ENCODE data around the gene DOCK7.
"Not testable (repeated sequence)": the region's sequence is repeated elsewhere in the genome, so short reads cannot be mapped to it uniquely, and the experiment has no call there.

DOCK7 gene, protein sequence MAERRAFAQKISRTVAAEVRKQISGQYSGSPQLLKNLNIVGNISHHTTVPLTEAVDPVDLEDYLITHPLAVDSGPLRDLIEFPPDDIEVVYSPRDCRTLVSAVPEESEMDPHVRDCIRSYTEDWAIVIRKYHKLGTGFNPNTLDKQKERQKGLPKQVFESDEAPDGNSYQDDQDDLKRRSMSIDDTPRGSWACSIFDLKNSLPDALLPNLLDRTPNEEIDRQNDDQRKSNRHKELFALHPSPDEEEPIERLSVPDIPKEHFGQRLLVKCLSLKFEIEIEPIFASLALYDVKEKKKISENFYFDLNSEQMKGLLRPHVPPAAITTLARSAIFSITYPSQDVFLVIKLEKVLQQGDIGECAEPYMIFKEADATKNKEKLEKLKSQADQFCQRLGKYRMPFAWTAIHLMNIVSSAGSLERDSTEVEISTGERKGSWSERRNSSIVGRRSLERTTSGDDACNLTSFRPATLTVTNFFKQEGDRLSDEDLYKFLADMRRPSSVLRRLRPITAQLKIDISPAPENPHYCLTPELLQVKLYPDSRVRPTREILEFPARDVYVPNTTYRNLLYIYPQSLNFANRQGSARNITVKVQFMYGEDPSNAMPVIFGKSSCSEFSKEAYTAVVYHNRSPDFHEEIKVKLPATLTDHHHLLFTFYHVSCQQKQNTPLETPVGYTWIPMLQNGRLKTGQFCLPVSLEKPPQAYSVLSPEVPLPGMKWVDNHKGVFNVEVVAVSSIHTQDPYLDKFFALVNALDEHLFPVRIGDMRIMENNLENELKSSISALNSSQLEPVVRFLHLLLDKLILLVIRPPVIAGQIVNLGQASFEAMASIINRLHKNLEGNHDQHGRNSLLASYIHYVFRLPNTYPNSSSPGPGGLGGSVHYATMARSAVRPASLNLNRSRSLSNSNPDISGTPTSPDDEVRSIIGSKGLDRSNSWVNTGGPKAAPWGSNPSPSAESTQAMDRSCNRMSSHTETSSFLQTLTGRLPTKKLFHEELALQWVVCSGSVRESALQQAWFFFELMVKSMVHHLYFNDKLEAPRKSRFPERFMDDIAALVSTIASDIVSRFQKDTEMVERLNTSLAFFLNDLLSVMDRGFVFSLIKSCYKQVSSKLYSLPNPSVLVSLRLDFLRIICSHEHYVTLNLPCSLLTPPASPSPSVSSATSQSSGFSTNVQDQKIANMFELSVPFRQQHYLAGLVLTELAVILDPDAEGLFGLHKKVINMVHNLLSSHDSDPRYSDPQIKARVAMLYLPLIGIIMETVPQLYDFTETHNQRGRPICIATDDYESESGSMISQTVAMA (N-terminal part only)

DNA sequence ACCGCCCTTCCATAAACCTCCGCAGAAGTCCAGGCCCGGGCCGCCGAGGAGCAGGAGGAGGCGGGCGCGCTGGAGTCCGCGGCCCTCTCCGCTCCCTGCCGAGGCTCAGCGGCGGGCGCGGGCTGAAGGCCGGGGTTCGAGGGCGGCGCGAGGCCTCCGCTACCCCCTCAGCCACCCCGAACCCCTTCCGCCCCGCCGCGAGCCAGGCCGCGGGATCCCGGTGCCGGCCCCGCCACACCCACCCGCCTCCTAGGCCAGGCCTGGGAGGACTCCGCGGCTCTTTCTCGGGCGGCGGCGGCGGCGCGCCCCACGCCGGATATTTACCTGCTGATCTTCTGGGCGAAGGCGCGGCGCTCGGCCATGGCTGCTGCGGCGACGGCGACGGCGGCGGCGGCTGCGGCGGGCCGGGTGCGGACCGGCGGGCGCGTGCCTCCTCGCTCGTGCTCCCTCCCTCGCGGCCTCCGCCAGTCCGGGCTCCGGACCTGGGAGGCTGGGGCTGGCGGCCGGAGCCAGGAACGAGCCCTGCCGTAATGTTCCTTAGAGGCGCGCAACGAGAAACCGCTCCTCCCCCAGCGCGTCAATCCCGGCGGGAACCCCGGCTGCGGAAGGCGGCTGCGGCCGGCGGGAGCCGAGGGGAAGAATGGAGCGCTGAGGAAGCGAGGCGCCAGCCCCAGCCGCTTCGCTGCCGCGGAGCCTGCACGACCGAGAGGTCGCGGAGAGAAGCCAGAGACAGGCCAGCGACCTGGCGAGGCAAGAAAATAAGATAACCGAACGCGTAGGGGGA lies at the start of gene DOCK7:
TSS of gene DOCK7 (minus strand) at position 484 of the 784 bp plus-strand sequence. CDS start at position 362, 122 bp downstream.
- peak; percentile 41 to 86 for DNase-seq

DNA sequence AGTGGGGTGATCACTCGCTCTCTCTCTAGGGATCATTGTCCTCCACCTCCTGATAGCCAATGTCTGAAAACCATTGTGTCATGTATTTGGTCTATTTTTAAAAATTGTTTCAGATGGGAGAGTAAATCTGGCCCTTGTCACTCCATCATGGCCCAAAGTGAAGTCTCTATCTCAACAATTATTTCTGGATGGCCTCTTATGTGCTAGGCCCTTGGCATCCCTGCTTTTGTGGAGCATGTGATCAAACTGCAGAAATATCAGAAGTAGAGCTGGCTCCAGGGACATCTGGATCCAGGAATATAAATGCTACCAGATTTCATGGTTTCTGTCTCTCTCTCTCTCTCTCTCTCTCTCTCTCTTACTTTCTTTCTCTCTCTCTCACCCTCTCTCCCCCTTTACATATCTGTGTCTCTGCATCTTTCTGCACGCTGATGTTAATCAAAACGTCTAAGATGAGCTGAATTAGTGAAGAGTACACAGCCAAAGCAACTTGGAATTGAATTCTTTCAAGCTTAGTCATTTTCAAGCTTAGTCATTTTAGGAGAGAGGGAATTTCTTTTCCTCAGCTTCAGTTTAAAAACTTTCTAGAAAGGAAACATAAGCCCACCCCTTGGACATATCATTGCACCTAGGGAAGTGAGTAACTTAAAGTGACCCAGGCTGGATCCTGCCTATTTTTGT lies 47.4 kb upstream of the DOCK7 start:
- no peak for DNase-seq

DNA sequence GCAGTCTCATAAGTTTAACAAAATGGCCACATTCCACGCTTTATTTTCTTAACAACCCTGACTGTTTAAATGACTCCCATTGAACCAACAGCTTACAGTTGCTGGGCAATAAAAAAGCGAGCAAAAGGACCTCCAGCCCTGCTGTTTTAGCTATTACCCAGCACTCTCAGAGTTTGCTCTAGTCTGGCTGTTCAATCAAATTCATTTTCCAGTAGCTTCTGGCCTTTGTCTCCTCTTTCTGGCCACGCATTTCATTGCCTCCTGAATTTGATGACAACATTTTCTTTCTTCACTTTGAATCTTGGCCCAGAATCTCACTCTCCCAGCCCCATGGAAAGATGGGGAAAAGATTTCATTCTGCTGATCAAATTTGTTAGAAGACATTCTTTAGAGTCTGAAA lies 44.1 kb upstream of the DOCK7 start:
- DNase-seq: no peak

DNA sequence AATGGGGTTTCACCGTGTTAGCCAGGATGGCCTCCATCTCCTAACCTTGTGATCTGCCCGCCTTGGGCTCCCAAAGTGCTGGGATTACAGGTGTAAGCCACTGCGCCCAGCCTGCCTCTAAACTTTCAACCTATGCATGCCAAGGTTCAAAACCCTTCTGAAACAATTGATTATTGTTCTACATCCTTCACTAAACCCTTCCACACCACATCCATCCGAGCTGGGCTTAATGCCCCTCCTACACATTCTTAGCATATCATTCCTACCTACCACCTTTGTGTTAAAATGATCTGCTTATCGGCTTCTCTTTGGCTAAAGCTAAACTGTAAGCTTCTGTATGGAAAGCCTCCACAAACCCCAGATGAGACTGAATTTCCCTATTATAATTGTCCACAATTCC lies 40.8 kb upstream of the DOCK7 start:
- DNase-seq: no peak

DNA sequence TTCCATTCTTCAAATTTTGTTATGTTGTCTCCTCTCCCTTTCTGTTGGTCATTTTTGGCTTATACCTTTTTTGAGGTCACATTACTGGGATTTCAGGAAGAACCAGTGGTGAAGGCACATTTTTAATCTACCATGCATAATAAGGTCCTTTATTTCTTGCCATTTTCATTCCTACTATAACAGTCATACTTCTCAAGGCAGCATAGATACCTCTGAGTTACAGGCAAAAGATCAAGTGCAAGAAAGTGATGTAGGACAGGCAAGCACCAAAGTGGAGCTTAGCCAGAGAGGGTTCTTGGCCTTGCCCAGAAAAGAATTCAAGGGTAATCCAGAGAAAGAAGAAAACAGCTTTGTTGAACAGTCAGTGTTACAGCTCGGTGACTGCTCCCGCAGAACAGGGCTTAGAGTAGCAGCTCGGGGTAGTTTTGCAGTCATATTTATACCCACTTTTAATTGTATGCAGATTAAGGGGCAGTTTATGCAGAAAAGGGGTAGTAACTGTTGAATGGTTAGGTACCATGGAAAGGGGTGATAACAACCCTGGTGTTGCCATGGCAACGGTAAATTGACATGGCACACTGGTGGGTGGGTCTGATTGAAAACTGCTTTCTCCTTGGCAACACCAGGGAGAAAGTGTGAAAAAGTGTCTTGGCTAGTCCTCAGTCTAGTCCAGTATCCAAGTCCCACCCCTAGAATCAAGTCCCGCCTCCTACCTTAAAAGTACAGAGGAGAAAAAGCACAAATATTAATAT lies 39.6 kb upstream of the DOCK7 start:
- DNase-seq: no peak

DNA sequence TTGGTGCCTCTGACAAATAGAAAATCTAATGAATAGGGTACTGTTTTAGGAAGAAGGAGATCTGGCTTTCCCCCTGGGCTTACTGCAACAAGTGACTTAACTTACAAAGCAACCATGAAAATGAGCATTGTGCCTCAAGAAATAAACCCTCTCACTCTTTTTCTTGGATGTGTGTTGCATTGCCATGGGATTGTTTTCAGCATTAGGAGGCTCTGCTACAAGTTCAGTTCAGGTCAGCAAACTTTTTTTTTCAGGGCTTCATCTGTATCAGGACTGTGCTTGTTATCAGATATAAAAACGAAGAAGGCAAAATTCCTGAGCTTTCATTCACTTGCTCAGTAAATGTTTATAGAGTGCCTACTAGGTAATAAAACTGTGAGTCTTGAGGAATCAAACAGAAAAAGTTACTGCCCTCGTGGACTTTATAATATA lies 37.8 kb upstream of the DOCK7 start:
- DNase-seq: no peak

DNA sequence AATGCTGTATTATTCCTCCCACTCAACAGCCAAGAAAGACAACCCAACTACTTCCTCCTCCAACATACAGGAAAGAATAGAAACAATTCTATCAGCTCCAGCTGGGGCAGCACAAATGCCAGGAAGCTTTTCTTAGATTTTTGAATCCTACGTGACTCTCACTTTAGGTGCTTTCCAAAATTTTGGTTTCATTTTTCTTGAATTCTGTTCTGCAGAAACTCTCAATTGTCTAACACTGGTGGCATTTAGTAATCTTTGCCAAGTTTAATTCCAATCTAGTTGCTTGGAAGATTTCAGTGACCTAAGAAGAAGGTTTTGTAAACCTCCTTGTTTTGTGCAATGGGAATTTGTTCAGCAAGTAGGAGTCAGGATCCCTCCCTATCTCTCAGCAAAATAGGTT lies 37.1 kb upstream of the DOCK7 start:
- no peak for DNase-seq

DNA sequence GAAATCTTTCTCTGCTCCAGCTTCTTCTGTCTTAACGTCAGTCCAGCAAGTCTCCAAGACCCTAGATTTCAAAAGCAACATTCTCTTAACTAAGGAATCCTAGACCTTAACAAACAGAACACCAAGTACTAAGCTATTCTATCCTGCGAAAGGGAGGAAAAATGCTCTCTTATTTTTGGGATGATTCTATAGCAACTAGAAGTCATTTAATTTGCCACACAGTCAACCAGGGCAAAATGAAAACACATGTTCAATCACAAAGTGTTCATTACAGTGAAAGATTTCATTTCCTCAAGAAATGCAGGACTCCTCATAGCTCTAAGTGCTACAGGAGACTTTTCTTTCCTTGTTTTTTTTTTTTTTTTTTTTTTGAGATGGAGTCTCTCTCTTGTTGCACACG lies 36.2 kb upstream of the DOCK7 start:
- DNase-seq: no peak

DNA sequence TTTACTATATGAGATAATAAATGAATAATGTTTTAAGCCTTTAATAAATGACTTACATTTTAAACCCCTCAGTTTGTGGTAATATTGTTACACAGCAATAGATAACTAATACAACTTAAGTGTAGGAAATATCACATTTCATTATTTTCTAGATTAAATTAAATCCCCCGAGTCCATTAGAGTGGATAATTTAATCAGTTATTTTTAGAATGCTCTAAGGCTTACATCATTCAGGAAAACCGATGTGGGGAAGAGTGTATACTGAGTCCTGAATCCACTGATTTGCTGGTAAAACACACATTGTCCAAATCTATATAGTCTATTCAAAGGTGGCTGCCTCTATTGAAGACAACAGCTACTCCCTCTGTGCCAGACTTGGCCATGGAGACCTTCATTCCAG lies 35.7 kb upstream of the DOCK7 start:
- no peak for DNase-seq

DNA sequence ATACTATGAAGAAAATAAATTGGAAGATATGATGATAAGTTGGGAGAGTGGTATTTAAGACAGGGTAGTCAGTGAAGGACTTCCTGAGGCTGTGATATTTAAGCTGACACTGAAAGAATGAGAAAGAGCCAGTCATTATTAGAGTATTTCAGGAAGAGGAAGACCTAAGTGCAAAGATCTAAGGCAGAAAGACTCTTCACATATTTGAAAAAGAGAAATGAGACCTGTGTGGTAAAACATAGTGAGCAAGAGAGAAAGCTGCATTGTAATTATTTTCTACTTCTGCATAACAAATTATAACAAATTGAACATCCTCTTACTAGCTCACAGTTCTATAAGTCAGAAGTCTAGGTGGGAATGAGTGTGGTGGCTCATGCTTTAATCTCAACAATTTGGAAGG lies 34.6 kb upstream of the DOCK7 start:
- DNase-seq: no peak

DNA sequence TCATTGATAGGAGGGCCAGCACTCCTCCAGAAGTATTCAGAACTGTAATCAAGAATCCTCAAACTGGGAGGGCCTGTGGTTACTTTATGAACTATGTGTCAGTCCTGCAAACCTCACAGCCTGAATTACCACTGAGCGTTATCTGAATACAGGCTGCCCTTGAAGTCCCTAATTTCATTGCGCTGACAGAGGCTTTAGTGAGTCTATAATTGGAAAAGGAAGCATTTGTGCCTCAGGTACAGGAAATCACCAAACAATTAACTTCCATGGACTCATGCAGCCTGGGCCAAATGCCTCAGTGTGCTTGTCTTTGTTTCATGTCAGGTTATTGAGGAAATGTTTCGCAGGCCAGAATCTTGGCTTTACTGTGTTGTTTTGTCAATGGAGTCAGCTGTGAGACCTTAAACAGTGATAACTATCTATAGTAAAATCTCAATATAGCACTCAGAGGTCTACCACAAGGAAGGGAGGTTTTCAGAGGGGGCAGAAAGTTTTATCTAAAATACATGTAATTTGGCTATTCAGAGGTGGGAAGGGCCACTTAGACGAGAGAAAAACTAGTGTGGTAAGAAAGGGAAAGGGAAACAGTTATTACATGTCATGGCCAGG lies 32.9 kb upstream of the DOCK7 start:
- DNase-seq: no peak

DNA sequence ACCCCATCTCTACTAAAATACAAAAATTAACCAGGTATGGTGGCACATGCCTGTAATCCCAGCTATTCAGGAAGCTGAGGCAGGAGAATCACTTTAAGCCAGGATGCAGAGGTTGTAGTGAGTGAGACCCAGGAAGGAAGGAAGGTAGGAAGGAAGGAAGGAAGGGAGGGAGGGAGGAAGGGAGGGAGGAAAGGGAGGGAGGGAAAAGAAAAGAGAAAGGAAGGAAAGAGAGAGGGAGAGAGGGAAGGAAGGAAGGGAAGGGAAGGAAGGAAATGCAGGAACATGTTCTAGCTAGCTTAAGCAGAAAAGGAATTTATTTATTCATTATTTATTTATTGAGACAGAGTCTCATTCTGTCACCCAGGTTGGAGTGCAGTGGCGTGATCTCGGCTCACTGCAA lies 30.2 kb upstream of the DOCK7 start:
- not testable (repeated sequence) for DNase-seq

DNA sequence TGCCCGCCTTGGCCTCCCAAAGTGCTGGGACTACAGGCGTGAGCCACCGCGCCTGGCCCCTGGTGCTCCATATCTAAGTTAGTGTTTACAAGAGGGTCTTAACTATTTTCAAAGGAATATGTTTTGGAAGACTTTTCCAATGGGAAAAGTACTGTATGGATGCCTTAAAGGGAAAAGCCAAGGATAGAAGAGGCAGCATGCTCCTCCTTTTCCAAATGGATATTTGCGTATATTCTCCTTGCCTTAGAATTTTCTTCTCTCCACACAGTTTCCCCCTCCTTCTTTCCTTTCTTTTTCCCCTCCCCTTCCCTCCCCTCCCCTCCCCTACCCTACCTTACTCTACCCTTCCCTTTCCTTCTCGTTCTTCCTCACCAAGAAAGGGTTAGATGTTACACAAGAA lies 29.3 kb upstream of the DOCK7 start:
- no peak for DNase-seq

DNA sequence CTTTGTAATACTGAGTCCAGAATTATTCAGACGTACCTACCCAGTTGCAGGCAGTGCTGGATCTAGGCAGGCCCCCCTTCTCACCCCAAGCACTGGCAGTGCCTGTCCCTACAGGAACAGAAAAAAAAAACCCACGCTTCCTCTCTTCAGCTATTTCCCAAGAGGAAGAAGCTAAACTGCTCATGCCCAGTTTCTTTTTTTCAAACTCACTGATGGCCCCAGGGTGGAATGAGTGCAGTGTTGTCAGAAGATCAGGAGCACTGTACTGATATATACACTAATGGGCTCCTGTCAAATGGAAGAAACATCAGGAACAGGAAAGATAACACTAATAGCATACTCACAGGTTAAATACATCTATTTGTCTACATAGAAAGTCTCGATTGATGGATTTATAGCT lies 28.2 kb upstream of the DOCK7 start:
- no peak for DNase-seq

DNA sequence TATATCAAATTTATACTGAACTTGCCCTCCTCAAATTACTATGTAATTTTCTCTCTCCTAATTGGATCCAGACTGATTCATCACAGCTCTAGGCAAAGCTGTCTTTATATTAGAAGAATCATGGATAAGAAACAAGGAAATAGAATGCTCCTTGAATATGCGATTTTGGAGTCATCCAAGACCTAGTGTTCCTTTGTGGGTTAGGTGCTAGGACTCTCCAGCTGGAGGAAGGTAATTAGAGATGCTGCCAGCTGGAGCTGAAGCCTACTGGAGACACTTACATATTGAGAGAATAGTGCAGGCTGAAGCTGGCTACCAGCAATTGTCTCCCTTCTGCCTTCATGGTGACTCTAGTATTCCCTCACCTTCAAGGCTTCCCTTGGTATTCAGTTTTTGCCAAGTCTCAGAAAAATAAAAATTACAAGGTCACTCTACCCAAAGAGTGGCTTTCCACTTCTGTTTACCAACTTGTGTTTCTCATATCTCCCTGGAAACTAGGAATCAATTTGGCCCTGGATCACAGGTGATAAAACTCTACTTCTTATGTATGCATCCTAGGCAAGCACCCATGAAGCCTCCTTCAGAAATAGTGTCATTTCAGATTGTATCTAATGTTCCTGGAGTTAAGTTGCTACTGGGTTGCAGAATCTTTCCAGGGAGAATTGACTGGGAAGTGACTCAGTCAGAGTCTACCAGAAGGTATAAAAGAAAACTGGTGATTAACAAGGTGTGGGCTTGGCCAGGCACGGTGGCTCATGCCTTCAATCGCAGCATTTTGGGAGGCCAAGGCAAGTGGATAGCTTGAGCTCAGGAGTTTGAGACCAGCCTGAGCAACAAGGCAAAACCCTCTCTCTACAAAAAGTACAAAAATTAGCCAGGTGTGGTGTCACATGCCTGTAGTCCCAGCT lies 24.4 kb upstream of the DOCK7 start:
- no peak for DNase-seq

DNA sequence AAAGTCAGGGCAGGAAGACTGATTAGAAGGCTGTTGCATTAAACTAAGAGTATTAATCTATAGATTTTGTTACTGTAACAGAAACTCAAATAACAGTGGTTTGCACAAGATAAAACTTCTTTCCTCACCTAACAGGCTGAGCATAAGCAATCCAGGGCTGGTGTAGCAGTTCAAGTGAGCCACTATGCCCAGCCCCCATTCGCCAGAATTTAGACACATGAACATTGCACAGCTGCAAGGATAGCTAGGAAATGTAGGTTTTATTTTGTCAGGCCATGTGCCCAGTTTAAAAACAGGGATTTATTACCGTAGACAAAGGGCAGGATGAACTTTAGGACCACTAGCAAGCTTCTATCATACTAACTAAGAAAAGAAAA lies 19.5 kb upstream of the DOCK7 start:
- no peak for DNase-seq

DNA sequence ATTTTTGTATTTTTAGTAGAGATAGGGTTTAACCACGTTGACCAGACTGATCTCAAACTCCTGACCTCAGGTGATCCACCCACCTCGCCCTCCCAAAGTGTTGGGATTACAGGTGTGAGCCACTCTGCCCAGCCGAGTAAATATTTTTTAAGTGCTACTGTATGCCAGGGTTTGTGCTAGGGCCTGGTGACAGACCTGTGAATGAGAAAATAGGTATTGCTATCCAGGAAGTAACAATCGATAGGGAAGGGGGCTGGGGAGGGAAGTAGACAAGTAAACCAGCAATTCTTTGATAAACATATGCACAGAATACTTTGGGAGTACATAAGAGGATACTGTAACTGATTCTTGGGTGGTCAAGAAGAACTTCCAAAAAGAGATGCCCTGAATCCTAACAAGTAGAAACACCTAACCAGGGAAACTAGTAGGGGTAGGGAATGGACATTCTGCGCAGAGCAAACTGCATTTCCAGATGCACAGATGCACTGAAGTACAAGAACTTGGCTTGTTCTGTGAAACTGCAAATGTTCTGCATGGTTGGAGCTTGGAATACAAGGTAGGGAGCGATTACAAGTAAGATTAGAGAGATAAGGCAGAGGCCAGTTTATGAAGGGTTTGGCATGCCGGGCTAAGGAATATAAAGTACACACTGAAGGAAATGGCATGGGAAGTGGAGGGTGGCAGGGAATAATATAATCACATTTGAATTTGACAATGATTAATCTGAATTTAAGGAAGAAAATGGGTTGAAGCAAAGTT lies 19.0 kb upstream of the DOCK7 start:
- no peak for DNase-seq

DNA sequence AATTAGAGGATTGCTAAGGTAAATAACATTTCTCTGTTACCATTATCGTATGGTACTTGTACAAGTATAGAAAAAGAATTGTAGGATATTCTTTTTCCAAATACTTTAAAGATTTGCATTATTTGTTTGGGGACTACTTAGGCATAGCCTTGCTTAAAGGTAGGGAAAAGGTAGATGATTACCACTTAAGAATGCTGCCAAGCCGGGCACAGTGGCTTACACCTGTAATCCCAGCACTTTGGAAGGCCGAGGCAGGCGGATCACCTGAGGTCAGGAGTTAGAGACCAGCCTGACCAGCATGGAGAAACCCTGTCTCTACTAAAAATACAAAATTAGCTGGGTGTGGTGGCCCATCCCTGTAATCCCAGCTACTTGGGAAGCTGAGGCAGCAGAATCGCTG lies 10.0 kb upstream of the DOCK7 start:
- DNase-seq: not testable (repeated sequence)

DNA sequence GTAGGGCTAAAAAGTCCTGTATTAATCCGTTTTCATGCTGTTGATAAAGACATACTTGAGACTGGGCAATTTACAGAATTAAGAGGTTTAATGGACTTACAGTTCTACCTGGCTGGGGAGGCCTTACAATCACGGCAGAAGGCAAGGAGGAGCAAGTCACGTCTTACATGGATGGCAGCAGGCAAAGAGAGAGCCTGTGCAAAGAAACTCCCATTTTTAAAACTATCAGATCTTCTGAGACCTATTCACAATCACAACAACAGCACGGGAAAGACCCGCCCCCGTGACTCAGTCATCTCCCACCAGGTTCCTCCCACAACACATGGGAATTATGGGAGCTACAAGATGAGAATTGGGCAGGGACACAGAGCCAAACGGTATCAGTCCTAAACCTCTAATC lies 6.3 kb upstream of the DOCK7 start:
- not testable (repeated sequence) for DNase-seq

Measured in NCI-H446 (cell line).